GM12891 (cell line): ENCODE data around the gene MALSU1.

ENCODE experiments used
- DNase-seq: peaks from one replicate; pipeline ENCODE4 v3.0.0; 2011; ENCODE audit warnings: low spot score; ENCODE audit not compliant: insufficient read length
- FAIRE-seq: peaks from 2 replicates; lab custom pipeline; 2011; peaks lifted over from hg19 to GRCh38; lab: Jason Lieb, UNC
- PAX5 ChIP-seq: IDR thresholded peaks from 2 replicates; pipeline ENCODE4 v1.6.1; 2011; ENCODE audit warnings: low read length, moderate library complexity, mild to moderate bottlenecking; ENCODE audit not compliant: insufficient read depth, severe bottlenecking
- POLR2A ChIP-seq: IDR thresholded peaks from 2 replicates; pipeline ENCODE4 v1.6.1; 2011; ENCODE audit warnings: low read depth, low read length, control low read depth
- POLR2AphosphoS5 ChIP-seq: IDR thresholded peaks from 2 replicates; pipeline ENCODE4 v1.6.1; 2011; ENCODE audit warnings: low read depth, low read length, control low read depth
- POU2F2 ChIP-seq: IDR thresholded peaks from 2 replicates; pipeline ENCODE4 v1.6.1; 2011; ENCODE audit warnings: low read depth, mild to moderate bottlenecking, control low read depth, low read length, moderate library complexity
- SPI1 ChIP-seq: IDR thresholded peaks from 2 replicates; pipeline ENCODE4 v1.6.1; 2011; ENCODE audit warnings: low read depth, low read length, control low read depth
- TAF1 ChIP-seq: IDR thresholded peaks from 2 replicates; pipeline ENCODE4 v1.6.1; 2011; ENCODE audit warnings: low read depth, low read length, control low read depth

MALSU1 gene

GRCh38 chr7:23356726-23357125 lies 57.6 kb downstream of the MALSU1 start:
- no peak for TF ChIP-seq SPI1
- TF ChIP-seq POU2F2 = no peak
- no peak for TF ChIP-seq POLR2A
- no peak for TF ChIP-seq PAX5
- TF ChIP-seq TAF1 = no peak
- no peak for TF ChIP-seq POLR2AphosphoS5
- FAIRE-seq (no peak), DNase-seq (no peak)

GRCh38 chr7:23357190-23358093 lies 58.3 kb downstream of the MALSU1 start:
- no peak for DNase-seq
- FAIRE-seq = peak; percentile 77
- TF ChIP-seq POLR2A (no peak), PAX5 (no peak), POLR2AphosphoS5 (no peak), TAF1 (no peak), SPI1 (no peak), POU2F2 (no peak)

GRCh38 chr7:23358152-23358674 lies 59.1 kb downstream of the MALSU1 start:
- no peak for FAIRE-seq
- no peak for DNase-seq
- no peak for TF ChIP-seq POLR2A
- no peak for TF ChIP-seq POU2F2
